HG02763 (cell line): Measurements from ENCODE around the gene SEMA6A.

Source experiments
- ATAC-seq: cut with Tn5 transposase; IDR thresholded peaks from one replicate; pipeline ENCODE4 v1.9.1; 2021; ENCODE audit warnings: mild to moderate bottlenecking, moderate library complexity; ENCODE audit not compliant: unreplicated experiment

The SEMA6A gene

DNA sequence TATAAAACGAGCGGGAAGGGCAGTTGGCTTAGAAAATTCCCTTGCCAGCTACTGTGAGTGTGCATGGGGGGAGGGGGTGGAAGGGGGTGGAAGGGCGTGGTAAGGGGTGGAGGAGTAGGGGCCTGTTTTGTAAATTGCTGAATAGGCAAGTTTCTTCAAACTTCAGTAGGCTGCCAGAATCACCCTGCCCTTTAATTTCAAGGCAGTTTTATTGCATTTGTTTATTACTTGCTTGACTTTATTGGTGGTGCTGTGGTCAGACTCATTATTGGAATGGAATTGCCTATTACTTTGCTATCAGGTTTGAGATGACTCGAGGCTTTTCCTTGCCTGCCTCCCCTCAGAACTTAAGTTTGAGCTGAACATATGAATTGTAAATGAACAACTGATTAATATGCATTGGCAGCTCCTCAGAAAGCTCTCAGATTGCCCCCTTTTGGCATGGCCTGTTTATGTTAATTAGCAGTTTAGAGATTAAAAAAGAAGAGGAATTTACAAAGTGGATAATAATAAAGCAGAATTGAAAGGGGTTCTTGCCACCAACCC, 76.0 kb downstream of the SEMA6A start:
- no peak for ATAC-seq

DNA sequence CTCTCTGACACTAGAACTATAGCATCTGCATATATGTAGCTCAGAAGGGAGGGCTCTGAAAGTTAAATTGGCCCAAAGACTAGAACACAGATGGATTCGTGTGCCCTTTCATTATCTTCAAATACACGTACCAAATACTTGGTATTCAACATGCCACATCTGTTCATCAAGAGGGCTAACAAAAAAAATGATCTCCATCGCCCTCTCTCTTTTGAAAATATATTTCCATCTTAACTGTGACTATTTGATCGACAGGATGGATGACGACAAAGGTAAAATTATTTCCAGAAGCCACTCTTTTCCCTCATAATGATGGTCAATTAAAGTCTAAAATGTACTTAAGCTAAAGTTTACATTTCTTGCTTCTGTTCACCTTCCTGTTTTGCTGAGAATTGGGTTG, 77.0 kb downstream of the SEMA6A start:
- no peak for ATAC-seq

- no peak for ATAC-seq
These were observed 78.8 kb downstream of the SEMA6A start for GRCh38 chr5:116495786-116496357.

- no peak for ATAC-seq
These were observed 79.7 kb downstream of the SEMA6A start for GRCh38 chr5:116494784-116495450.

- ATAC-seq = no peak
These were observed 81.8 kb downstream of the SEMA6A start for GRCh38 chr5:116492776-116493175.

DNA sequence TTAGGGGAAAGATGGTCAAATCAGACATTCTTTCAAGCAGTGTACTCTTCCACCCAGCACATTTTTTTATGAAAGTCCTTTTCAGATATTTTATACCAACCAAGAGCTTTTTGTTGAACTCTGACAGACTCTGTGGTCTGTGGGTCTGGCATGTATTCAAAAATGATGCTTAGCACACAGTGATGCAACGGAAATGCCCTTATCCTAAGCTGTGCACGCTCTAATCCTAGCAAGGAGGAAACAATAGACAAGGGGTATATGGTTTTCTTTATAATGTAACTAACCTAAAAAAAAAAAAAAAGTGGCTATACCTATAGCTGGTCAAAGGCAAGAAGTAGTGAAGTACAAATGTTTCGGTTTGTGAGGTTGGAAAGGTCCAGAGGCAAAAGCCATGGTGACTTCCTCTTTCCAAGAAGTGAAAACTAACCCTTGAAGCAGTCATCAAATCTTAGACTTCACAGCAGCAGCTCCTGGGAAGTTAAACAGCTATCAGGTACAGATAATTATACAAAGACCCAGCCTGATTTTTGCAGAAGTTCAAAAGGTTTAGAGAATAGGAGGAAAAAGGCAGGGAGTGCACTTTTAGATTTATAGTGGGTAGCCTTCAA, 82.5 kb downstream of the SEMA6A start:
- no peak for ATAC-seq

- no peak for ATAC-seq
These were observed 86.1 kb downstream of the SEMA6A start for GRCh38 chr5:116488356-116489041.

- no peak for ATAC-seq
These were observed 87.6 kb downstream of the SEMA6A start for GRCh38 chr5:116487045-116487444.

DNA sequence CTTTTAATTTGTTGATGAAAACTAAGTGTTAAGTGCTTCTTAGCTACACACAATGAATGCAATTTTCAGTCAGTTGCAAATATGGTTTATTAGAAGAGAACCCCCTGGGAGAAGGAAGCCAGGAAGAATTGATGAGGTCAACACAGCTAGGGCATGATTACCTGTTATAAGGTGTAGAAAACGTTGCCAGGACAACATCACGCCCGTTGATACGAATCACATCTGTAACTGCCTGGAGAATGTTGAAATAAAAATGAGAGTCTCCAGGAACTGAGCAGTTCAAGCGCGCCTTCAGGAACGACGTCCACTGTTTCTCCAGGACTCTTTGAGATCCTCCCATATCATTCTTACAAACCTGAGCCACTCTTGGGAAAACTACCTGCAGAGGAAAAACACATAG, 88.0 kb downstream of the SEMA6A start:
- no peak for ATAC-seq

DNA sequence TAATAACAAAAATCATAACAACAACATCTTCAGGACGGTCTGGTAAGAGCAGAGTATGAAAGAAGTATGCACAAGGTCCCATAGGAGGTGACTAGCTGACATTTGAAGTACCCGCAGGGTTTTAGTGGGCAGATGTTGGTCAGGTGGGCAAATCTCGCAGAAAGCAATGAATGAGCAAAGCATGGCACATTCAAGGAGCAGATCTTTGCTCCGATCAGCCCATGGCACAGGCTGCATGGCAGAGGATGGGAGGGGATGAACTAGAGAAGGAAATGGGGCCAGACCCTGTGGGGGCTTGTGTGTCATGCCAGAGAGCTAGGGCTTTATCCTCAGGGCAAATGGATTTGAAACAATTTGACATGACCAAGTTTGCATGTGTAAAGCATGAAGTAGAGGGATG, 90.0 kb downstream of the SEMA6A start:
- no peak for ATAC-seq

GRCh38 chr5:116482394-116482793, 92.2 kb downstream of the SEMA6A start:
- no peak for ATAC-seq

GRCh38 chr5:116480894-116481510, 93.6 kb downstream of the SEMA6A start:
- no peak for ATAC-seq

GRCh38 chr5:116479776-116480675, 94.6 kb downstream of the SEMA6A start:
- ATAC-seq = no peak

DNA sequence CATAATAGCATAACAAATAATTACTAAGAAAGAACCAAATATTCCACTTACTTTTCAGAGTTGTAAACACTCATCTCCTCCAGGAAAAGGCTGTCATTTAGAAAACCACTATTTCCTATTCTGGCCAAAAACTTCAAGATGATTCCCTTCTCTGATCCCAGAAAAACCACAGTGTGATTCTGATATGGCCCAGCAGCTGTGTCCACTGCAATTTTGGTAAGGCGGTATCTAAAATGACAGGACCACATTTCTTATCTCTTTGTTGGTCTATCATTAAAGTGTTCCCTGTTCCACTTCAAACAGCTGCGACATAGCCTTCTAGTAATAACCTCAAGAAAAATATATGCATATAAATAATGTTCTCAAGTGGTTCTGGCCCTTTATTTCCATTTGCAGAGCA, 96.1 kb downstream of the SEMA6A start:
- no peak for ATAC-seq

DNA sequence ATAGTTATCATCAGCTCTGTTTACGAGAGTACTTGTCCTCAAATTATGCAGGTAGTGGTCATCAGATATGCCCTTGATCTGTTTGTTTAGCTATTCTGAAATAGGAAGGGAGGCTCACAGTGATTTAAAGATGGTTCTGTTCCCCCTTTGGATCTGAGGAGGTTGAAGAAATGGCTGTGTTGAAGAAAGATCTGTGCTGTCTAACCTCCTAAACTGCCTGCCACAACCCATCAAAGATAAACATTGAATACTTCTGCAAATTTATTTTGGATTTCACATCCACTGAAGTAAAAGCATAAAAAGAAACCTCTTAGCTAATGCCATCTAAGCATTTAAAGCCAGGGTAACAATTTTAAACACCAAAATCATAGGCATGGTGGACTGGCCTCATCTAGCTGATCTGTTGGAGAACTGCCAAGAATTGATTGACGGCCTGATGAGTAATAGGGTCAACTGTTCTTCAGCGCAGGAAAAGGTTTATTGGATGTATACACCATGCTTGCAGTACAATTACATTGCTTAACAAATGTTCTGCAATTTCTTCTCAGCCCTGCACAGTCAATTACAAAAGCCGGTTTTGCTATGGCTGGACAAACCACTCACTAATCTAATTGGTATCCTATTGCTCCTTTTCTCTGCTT, 97.6 kb downstream of the SEMA6A start:
- no peak for ATAC-seq

GRCh38 chr5:116475338-116475737, 99.3 kb downstream of the SEMA6A start:
- ATAC-seq = no peak

DNA sequence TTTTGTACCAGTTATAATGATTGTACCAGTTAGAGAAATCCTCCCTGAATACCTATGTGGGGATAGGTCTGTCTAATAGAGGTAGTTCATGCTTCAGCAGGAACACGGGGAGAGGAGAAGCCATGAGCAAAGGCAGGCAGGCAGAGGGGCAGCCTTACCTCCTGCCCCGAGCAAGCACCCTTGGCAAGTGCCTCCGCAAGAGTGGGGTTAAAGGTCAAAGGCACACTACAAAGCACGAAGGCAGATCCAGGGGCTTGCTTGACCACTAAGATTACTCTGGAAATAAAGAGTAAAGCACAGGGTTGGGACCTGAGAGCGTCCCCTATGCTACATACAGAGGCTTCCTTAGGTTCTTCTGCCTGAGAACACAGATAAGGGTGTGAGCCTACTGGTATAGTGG, 100.9 kb downstream of the SEMA6A start:
- ATAC-seq = no peak

GRCh38 chr5:116472274-116472673, 102.3 kb downstream of the SEMA6A start:
- no peak for ATAC-seq

- no peak for ATAC-seq
These were observed 105.0 kb downstream of the SEMA6A start for GRCh38 chr5:116469631-116470030.

GRCh38 chr5:116468583-116468982, 106.0 kb downstream of the SEMA6A start:
- ATAC-seq = no peak
